ENCODE measurements around the gene JADE1. TPM values are rescaled to one million over a fixed set of nuclear protein-coding genes. Genes with fewer than 3 reads are reported as not detected.

Gene JADE1
- total RNA-seq, 1 donor from 2014 or later = 19.0 TPM

- no peak for DNase-seq (ENCODE audit: low read depth)
- no peak for TF ChIP-seq CTCF (conservative IDR thresholded peaks at IDR 0.05; ENCODE audit: low read depth, low read length)
- H3K4me3 ChIP-seq (ENCODE audit: low read depth, low read length) = no peak overlapping the region
Observed at GRCh38 chr4:128830906-128831503, 21.5 kb downstream of the JADE1 start.

GRCh38 chr4:128831531-128832242, 22.2 kb downstream of the JADE1 start:
- no peak for DNase-seq (ENCODE audit: low read depth)
- no peak overlapping the region for H3K4me3 ChIP-seq (ENCODE audit: low read depth, low read length)
- TF ChIP-seq CTCF (conservative IDR thresholded peaks at IDR 0.05; ENCODE audit: low read depth, low read length) = no peak

- DNase-seq (ENCODE audit: low read depth) = no peak
- no peak overlapping the region for H3K4me3 ChIP-seq (ENCODE audit: low read depth, low read length)
- no peak for TF ChIP-seq CTCF (conservative IDR thresholded peaks at IDR 0.05; ENCODE audit: low read depth, low read length)
Observed at GRCh38 chr4:128832243-128832625, 22.7 kb downstream of the JADE1 start.

- no peak for DNase-seq (ENCODE audit: low read depth)
- no peak for TF ChIP-seq CTCF (conservative IDR thresholded peaks at IDR 0.05; ENCODE audit: low read depth, low read length)
- no peak overlapping the region for H3K4me3 ChIP-seq (ENCODE audit: low read depth, low read length)
Observed at GRCh38 chr4:128835498-128836222, 26.2 kb downstream of the JADE1 start.

- TF ChIP-seq CTCF (conservative IDR thresholded peaks at IDR 0.05; ENCODE audit: low read depth, low read length) = no peak
- no peak overlapping the region for H3K4me3 ChIP-seq (ENCODE audit: low read depth, low read length)
- no peak for DNase-seq (ENCODE audit: low read depth)
Observed at GRCh38 chr4:128837198-128837597, 27.7 kb downstream of the JADE1 start.

GRCh38 chr4:128837679-128838078, 28.2 kb downstream of the JADE1 start:
- H3K4me3 ChIP-seq (ENCODE audit: low read depth, low read length) = no peak overlapping the region
- TF ChIP-seq CTCF (conservative IDR thresholded peaks at IDR 0.05; ENCODE audit: low read depth, low read length) = no peak
- DNase-seq (ENCODE audit: low read depth) = no peak
